HCT116 (cell line): ENCODE results near the gene MBTPS1. TPM values are rescaled to one million over a fixed set of nuclear protein-coding genes. Genes with fewer than 3 reads are reported as not detected.

Experiments used
- ATAC-seq: fragments of 200-7000 bp; cut with Tn5 transposase; 2 replicates; pipeline ENCODE4 v1.9.1; 2020; ENCODE audit warnings: mild to moderate bottlenecking, moderate library complexity
- BruUV-seq: library from RNA; stranded (reverse); fragments of 400-500 nt; replicated peaks from 2 replicates; lab custom pipeline; 2021; lab: Mats Ljungman, UMichigan
- CTCF ChIA-PET: fragments of 300-600 bp; sonication (Branson Sonifier 250); formaldehyde crosslinking; loops from one replicate; lab custom pipeline; 2021; ENCODE audit warnings: antibody characterized with exemption; lab: Charles Lee
- POLR2A ChIA-PET: fragments of 300-600, 350-600 bp; sonication (Branson Sonifier 250); formaldehyde crosslinking; loops from one replicate; lab custom pipeline; 2021; ENCODE audit warnings: antibody characterized with exemption; lab: Charles Lee
- RAD21 ChIA-PET, 2 experiments: fragments of 300-600 bp; sonication (Branson Sonifier 250); formaldehyde crosslinking; loops; one replicate each; lab custom pipeline; 2023; ENCODE audit warnings: low total read pairs in 2 of 2; ENCODE audit not compliant: uncharacterized antibody in 2 of 2, unreplicated experiment in 2 of 2, low non-redundant PET in 1 of 2; lab: Charles Lee
- DNase-seq: peaks from one replicate; pipeline ENCODE4 v3.0.0-alpha.2; 2010; ENCODE audit warnings: low read depth, low spot score
- H2AFZ ChIP-seq: fragments of 200-600 bp; shearing (Covaris generic), sonication (generic); 2 replicates; pipeline ENCODE4 v1.6.1; 2017; ENCODE audit warnings: low read depth, mixed run types, mixed read lengths, antibody characterized with exemption, low read length; ENCODE audit not compliant: poor library complexity, severe bottlenecking
- H3K27ac ChIP-seq: 2 replicates; pipeline ENCODE4 v1.5.1; 2012; ENCODE audit warnings: low read depth, low read length
- H3K27me3 ChIP-seq: fragments of 200-600 bp; sonication (generic); 2 replicates; pipeline ENCODE4 v1.6.1; 2016; ENCODE audit warnings: mixed run types, low read length, mixed read lengths; ENCODE audit not compliant: insufficient read depth
- H3K36me3 ChIP-seq, 2 experiments: fragments of 200-500 bp in 1 of 2; fragments of 200-600 bp in 1 of 2; sonication (Bioruptor generic) in 1 of 2; sonication (generic) in 1 of 2; 2 replicates each; pipeline versions ENCODE4 v1.5.1 to v1.6.1; 2014 to 2016; ENCODE audit warnings: low read length in 2 of 2, inconsistent platforms in 1 of 2, mixed read lengths in 1 of 2, mixed run types in 1 of 2; ENCODE audit not compliant: insufficient read depth in 2 of 2, control insufficient read depth in 1 of 2
- H3K4me1 ChIP-seq, 2 experiments: fragments of 200-600 bp in 1 of 2; sonication (generic) in 1 of 2; 2 replicates each; pipeline versions ENCODE4 v1.5.1 to v1.6.1; 2012 to 2017; ENCODE audit warnings: low read length in 2 of 2, inconsistent platforms in 1 of 2, mild to moderate bottlenecking in 1 of 2, mixed read lengths in 1 of 2, mixed run types in 1 of 2, moderate library complexity in 1 of 2; ENCODE audit not compliant: insufficient read depth in 2 of 2, control insufficient read depth in 1 of 2
- H3K4me2 ChIP-seq: fragments of 200-600 bp; sonication (generic); 2 replicates; pipeline ENCODE4 v1.6.1; 2017; ENCODE audit warnings: mixed run types, low read length, mixed read lengths
- H3K4me3 ChIP-seq, 2 experiments: fragments of 200-600 bp in 1 of 2; sonication (generic) in 1 of 2; replicated peaks in 1 of 2; 2 replicates each; pipeline ENCODE4 v1.5.1; 2011 to 2016; ENCODE audit warnings: low read length in 2 of 2, control low read depth in 1 of 2, low read depth in 1 of 2, mild to moderate bottlenecking in 1 of 2, mixed read lengths in 1 of 2, mixed run types in 1 of 2
- H3K79me2 ChIP-seq: fragments of 200-600 bp; sonication (generic); 2 replicates; pipeline ENCODE4 v1.6.1; 2017; ENCODE audit warnings: mild to moderate bottlenecking, mixed run types, low read length, moderate library complexity, mixed read lengths; ENCODE audit not compliant: insufficient read depth
- H3K9ac ChIP-seq: fragments of 200-600 bp; sonication (generic); 2 replicates; pipeline ENCODE4 v1.6.1; 2016; ENCODE audit warnings: low read length, mixed read lengths
- H3K9me2 ChIP-seq: fragments of 200-600 bp; sonication (generic), shearing (Covaris generic); 2 replicates; pipeline ENCODE4 v1.6.1; 2017; ENCODE audit warnings: mixed run types, mild to moderate bottlenecking, moderate library complexity; ENCODE audit not compliant: insufficient read depth
- H3K9me3 ChIP-seq, 2 experiments: fragments of 200-500 bp in 1 of 2; fragments of 200-600 bp in 1 of 2; sonication (Bioruptor generic) in 1 of 2; sonication (generic) in 1 of 2; 2 replicates each; pipeline ENCODE4 v1.6.1; 2014 to 2017; ENCODE audit warnings: low read length in 2 of 2, mixed read lengths in 2 of 2, inconsistent platforms in 1 of 2, low read depth in 1 of 2, mild to moderate bottlenecking in 1 of 2, mixed run types in 1 of 2, moderate library complexity in 1 of 2; ENCODE audit not compliant: control insufficient read depth in 1 of 2, insufficient read depth in 1 of 2
- H4K20me1 ChIP-seq: fragments of 200-600 bp; sonication (generic), shearing (Covaris generic); 2 replicates; pipeline ENCODE4 v1.6.1; 2017; ENCODE audit warnings: mixed run types, mild to moderate bottlenecking, moderate library complexity; ENCODE audit not compliant: insufficient read depth
- EGR1 ChIP-seq: IDR thresholded peaks from 2 replicates; pipeline ENCODE4 v1.6.1; 2012; ENCODE audit warnings: low read depth
- ELF1 ChIP-seq: IDR thresholded peaks from 2 replicates; pipeline ENCODE4 v1.6.1; 2012; ENCODE audit warnings: low read depth, borderline replicate concordance
- SP1 ChIP-seq: IDR thresholded peaks from 2 replicates; pipeline ENCODE4 v1.6.1; 2012; ENCODE audit warnings: low read depth
- SRF ChIP-seq: IDR thresholded peaks from 2 replicates; pipeline ENCODE4 v1.6.1; 2012; ENCODE audit warnings: low read depth
- YY1 ChIP-seq: IDR thresholded peaks from 2 replicates; pipeline ENCODE4 v1.6.1; 2011; ENCODE audit warnings: low read length, low read depth, moderate library complexity, mild to moderate bottlenecking; ENCODE audit not compliant: insufficient replicate concordance; ENCODE audit errors: extremely low read depth
- intact Hi-C: fragments of 100-400 bp; cut with micrococcal nuclease; formaldehyde crosslinking; loops from 2 replicates; pipeline ENCODE4 v1.10.0; 2022
- total RNA-seq: library from RNA; stranded (reverse); gene quantifications from one replicate; pipeline ENCODE4 v1.2.1, GENCODE V29; 2021; ENCODE audit not compliant: unreplicated experiment
- TF ChIP-seq, protein P1 (sequence below), 3 experiments: fragments of 200-600 bp in 1 of 3; sonication (generic) in 1 of 3; IDR thresholded peaks in 2 of 3; conservative IDR thresholded peaks in 1 of 3; 2 replicates each; pipeline ENCODE4 v1.5.1; 2012 to 2017; ENCODE audit warnings: low read depth in 2 of 3, low read length in 2 of 3, antibody characterized with exemption in 1 of 3, borderline replicate concordance in 1 of 3, control low read depth in 1 of 3, mild to moderate bottlenecking in 1 of 3, mixed read lengths in 1 of 3, mixed run types in 1 of 3, moderate library complexity in 1 of 3; ENCODE audit not compliant: insufficient read depth in 1 of 3

Gene MBTPS1
- total RNA-seq, 1 experiment from 2014 or later: 111 TPM

DNA sequence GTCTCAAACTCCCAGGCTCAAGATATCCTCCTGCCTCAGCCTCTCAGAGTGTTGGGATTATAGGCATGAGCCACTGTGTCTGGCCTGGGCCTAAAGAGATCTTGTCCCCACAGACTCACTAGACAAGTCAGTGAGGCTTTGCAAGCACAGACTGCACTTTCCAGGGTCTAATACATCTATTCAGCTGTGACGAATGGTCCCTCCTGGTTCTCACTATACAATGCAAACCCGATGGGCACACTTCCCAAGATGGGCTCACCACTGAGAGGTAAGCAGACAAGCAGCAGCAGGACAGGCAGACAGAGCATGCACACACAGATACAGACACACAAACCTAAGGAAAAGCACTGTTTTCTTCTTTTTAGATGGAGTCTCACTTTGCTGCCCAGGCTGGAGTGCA, 8.8 kb downstream of the MBTPS1 start:
- ATAC-seq (no peak), DNase-seq (no peak)
- BruUV-seq: no TSS peak
- Histone ChIP-seq H3K9me3 (no peaks in the 10 kb centered on the region), H3K9ac (no peak overlapping the region), H3K27me3 (no peaks in the 10 kb centered on the region), H3K27ac (no peak overlapping the region), H3K4me1 (peaks cover 5 to 10% of the 10 kb centered on the region in 2 experiments; a peak in 2 of 4 replicates), H4K20me1 (peaks cover 3% of the 10 kb centered on the region; the same call in 1 of the 2 replicates), H3K36me3 (no peaks in the 10 kb centered on the region; a peak in 1 of 4 replicates), H3K4me2 (no peak overlapping the region), H3K79me2 (peaks cover 98% of the 10 kb centered on the region), H3K9me2 (no peaks in the 10 kb centered on the region), H3K4me3 (no peak overlapping the region), H2AFZ (no peak overlapping the region)
- CTCF ChIA-PET: interaction anchor here (1.8 kb wide), 1 partner anchor 9 kb away, joined by 4 read pairs; the partner anchor contains the start of gene MBTPS1
- RAD21 ChIA-PET: no interaction called here
- POLR2A ChIA-PET: no interaction called here
- TF ChIP-seq YY1: no peak
- TF ChIP-seq, protein P1, sequence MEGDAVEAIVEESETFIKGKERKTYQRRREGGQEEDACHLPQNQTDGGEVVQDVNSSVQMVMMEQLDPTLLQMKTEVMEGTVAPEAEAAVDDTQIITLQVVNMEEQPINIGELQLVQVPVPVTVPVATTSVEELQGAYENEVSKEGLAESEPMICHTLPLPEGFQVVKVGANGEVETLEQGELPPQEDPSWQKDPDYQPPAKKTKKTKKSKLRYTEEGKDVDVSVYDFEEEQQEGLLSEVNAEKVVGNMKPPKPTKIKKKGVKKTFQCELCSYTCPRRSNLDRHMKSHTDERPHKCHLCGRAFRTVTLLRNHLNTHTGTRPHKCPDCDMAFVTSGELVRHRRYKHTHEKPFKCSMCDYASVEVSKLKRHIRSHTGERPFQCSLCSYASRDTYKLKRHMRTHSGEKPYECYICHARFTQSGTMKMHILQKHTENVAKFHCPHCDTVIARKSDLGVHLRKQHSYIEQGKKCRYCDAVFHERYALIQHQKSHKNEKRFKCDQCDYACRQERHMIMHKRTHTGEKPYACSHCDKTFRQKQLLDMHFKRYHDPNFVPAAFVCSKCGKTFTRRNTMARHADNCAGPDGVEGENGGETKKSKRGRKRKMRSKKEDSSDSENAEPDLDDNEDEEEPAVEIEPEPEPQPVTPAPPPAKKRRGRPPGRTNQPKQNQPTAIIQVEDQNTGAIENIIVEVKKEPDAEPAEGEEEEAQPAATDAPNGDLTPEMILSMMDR (IDR thresholded peaks at IDR 0.05 in 2 of 3, conservative IDR thresholded peaks at IDR 0.05 in 1 of 3; ENCODE audit: borderline replicate concordance in 1 of 3, insufficient read depth in 1 of 3, low read depth in 2 of 3, low read length in 2 of 3): no peak
- intact Hi-C loops: no loop called here

DNA sequence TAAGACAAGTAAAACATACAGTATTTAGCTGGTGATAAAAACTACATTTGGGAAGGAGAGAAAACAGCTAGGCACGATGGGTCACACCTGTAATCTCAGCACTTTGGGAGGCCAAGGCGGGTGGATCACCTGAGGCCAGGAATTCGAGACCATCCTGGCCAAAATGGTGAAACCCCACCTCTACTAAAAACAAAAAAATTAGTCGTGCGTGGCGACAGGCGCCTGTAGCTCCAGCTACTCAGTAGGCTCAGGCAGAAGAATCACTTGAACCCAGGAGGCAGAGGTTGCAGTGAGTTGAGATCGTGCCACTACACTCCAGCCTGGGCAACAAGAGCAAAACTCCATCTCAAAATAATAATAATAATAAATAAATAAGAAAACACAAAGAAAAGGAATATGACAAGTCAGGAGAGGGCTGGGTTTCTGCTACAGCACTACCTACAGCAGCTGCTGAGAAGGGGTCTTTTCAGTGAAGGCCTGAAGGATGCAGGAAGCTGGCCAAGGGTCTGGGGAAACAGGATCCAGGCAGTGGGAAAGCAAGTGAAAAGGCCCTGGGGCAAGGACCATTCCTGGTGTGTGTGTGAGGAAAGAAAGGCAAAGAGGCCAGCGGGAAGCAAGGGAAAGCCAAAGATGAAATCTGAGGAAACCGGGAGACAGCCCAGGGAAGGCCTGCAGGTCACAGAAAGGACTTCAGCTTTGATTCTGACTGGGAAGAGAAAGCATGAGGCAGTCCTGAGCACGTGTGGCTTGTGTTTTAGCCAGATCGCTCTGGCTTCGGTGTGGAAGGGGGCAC, 10.6 kb downstream of the MBTPS1 start:
- Histone ChIP-seq H3K4me2 (no peak overlapping the region), H4K20me1 (peaks cover 6% of the 10 kb centered on the region; the same call in 1 of the 2 replicates), H3K4me1 (peaks cover 5 to 10% of the 10 kb centered on the region in 2 experiments; a peak in 2 of 4 replicates), H3K27ac (no peak overlapping the region), H3K36me3 (peaks cover 3 to 9% of the 10 kb centered on the region in 2 experiments; a peak in 2 of 4 replicates), H3K79me2 (peaks cover 94% of the 10 kb centered on the region), H3K9ac (no peak overlapping the region), H3K9me3 (no peaks in the 10 kb centered on the region), H2AFZ (no peak overlapping the region), H3K9me2 (no peaks in the 10 kb centered on the region), H3K27me3 (no peaks in the 10 kb centered on the region), H3K4me3 (no peak overlapping the region)
- TF ChIP-seq SP1 (no peak), EGR1 (no peak), SRF (no peak), ELF1 (no peak)
- ATAC-seq (no peak), DNase-seq (no peak)
- CTCF ChIA-PET: interaction anchor here (1.8 kb wide), 1 partner anchor 11 kb away, joined by 4 read pairs; the partner anchor contains the start of gene MBTPS1
- intact Hi-C loops: no loop called here
- BruUV-seq: no TSS peak
- RAD21 ChIA-PET: no interaction called here
- POLR2A ChIA-PET: interaction anchor here (0.7 kb wide), 1 partner anchor 10 kb away, joined by 3 read pairs; the partner anchor contains the start of gene MBTPS1
